ENCODE results near the gene EARS2. TPM values are rescaled to one million over a fixed set of nuclear protein-coding genes. Genes with fewer than 3 reads are reported as not detected.

Gene EARS2
- total RNA-seq, 2 experiments from 2014 or later: 25.2 to 30.4 TPM

Other genes starting within 250 kb of the EARS2 start
- gene COG7, start 104.2 kb downstream of the EARS2 start, total RNA-seq: 10 to 100 TPM; 14.0 to 14.1 TPM
- gene GGA2, start 46.9 kb downstream of the EARS2 start, total RNA-seq: 10 to 100 TPM; 70.9 to 80.9 TPM
- gene UBFD1, start 377 bp upstream of the EARS2 start, total RNA-seq: 10 to 100 TPM; 60.4 to 62.7 TPM
- gene NDUFAB1, start 39.0 kb upstream of the EARS2 start, total RNA-seq: 100 to 1,000 TPM; 175 to 183 TPM
- gene PALB2, start 84.0 kb upstream of the EARS2 start, total RNA-seq: 10 to 100 TPM; 30.9 to 32.4 TPM
- 10 to 100 TPM; 81.3 to 88.0 TPM for gene DCTN5, start 84.1 kb upstream of the EARS2 start, total RNA-seq
- 10 to 100 TPM; 96.5 to 97.8 TPM for gene PLK1, start 121.5 kb upstream of the EARS2 start, total RNA-seq
- not detected for gene ERN2, start 155.9 kb upstream of the EARS2 start, total RNA-seq
- not detected for gene CHP2, start 197.7 kb upstream of the EARS2 start, total RNA-seq

All from activated naive CD8-positive, alpha-beta T cell treated with anti-CD3 and anti-CD28 coated beads for 36 hours (primary cell).